GM10266 (cell line): ENCODE results near the gene PRR14L.

Source experiments
- DNase-seq: peaks from one replicate; pipeline ENCODE4 v3.0.0; 2012; ENCODE audit errors: extremely low spot score
- CTCF ChIP-seq: IDR thresholded peaks from 2 replicates; pipeline ENCODE4 v1.5.1; 2012; ENCODE audit warnings: mild to moderate bottlenecking, low read depth; ENCODE audit not compliant: control insufficient read depth, insufficient read depth; ENCODE audit errors: missing control alignments

Gene PRR14L

GRCh38 chr22:31635638-31636306, 114.2 kb downstream of the PRR14L start:
- no peak for DNase-seq

GRCh38 chr22:31631436-31631835, 118.5 kb downstream of the PRR14L start:
- no peak for DNase-seq
- no peak for TF ChIP-seq CTCF

More at GRCh38 chr22:31635638-31636306, 114.2 kb downstream of the PRR14L start:
- TF ChIP-seq CTCF: no peak
